Measurements from ENCODE around the gene PEX26. TPM values are rescaled to one million over a fixed set of nuclear protein-coding genes. Genes with fewer than 3 reads are reported as not detected.
"Not testable (repeated sequence)": the region's sequence is repeated elsewhere in the genome, so short reads cannot be mapped to it uniquely, and the experiment has no call there.

PEX26 gene
- total RNA-seq, 1 donor from 2014 or later: 23.9 TPM

DNA sequence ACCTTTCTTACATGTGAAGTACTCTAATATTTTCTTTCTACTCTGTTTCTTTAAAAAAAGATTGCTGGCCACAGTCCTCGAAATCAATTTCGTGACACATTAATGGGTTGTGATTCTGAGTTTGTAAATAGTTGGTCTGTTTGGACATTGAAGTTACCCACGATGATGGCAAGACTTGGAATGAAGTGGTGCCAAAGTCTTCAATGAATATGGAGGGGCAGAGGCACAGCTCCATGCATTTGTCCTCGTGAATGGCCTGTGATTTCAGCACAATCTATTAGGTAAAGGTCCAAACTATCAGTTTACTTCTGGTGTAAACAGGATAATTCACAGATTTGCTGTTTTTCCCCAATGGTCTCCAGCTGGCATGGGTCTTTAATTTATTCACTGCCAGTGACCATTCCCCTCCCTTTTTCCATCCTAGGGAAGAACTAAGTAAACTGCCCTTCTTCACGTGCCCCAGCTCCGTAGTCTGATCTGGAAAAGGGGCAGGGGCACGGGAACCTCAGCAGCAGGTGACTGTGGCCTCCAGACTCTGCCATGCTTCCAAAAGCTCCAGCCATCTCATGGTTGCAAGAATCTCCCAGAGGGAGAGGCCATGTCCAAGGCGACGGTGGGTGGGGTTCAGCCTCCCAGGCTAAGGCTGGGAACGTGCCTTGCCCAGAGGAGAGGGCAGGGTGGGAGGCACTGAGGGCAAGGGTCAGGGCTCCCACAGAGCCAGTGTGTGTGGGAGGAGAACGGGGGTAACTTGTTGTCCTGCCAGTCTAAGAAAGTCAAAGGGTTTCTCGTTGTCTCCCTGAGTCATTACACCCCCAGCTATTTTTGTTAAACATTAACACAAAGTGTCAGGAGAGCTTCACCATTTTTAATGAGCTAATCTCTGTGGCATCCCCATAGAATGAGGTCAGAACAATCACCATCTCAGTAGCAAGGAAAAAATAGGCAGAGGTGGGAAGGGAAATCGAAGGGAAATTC, 16.9 kb upstream of the PEX26 start:
- TF ChIP-seq, protein P1, sequence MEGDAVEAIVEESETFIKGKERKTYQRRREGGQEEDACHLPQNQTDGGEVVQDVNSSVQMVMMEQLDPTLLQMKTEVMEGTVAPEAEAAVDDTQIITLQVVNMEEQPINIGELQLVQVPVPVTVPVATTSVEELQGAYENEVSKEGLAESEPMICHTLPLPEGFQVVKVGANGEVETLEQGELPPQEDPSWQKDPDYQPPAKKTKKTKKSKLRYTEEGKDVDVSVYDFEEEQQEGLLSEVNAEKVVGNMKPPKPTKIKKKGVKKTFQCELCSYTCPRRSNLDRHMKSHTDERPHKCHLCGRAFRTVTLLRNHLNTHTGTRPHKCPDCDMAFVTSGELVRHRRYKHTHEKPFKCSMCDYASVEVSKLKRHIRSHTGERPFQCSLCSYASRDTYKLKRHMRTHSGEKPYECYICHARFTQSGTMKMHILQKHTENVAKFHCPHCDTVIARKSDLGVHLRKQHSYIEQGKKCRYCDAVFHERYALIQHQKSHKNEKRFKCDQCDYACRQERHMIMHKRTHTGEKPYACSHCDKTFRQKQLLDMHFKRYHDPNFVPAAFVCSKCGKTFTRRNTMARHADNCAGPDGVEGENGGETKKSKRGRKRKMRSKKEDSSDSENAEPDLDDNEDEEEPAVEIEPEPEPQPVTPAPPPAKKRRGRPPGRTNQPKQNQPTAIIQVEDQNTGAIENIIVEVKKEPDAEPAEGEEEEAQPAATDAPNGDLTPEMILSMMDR (conservative IDR thresholded peaks at IDR 0.05; ENCODE audit: low read depth, low read length): no peak
- peak; percentile 97 for DNase-seq (ENCODE audit: low read depth)
- H3K4me3 ChIP-seq (ENCODE audit: low read depth, low read length): no peak overlapping the region

DNA sequence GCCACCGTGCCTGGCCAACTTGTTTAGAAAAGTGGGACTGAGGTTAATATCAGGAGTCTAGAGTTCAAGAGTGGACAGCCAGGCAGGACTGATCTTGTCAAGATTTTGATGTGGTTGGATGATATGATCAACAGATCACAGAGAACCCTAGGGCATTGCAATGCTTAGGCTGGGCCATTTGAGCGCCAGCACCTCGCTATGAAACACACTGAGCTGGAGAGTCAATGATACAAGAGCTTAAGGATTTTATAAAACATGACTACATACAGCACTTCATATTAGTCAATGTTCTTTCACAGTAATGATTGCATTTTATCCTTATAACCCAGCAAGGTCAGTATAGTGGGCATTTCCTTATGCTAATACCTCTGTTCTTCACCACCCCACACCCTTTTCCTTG, 15.4 kb upstream of the PEX26 start:
- DNase-seq (ENCODE audit: low read depth): no peak
- TF ChIP-seq, protein P1 (conservative IDR thresholded peaks at IDR 0.05; ENCODE audit: low read depth, low read length): no peak

DNA sequence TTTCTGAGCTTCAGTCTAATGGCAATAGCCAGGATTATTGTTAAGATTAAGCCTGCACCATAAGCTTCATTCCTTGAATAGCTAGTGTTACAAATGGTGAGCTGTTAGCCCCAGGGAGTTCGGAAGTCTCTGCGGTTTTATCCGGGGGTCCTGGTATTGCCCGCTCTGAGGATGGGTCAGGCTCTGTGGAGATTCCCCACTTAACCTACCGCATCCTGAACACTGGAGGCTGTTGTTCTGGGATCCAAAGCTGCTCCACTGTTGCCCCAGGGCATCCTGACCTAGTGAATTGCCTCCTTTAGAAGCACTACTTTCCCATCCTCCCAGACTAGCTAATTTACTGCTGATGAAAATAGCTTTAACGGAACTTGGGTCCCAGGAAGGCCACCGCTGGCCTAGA, 14.5 kb upstream of the PEX26 start:
- TF ChIP-seq, protein P1 (conservative IDR thresholded peaks at IDR 0.05; ENCODE audit: low read depth, low read length): no peak
- DNase-seq (ENCODE audit: low read depth): no peak
- no peak overlapping the region for H3K4me3 ChIP-seq (ENCODE audit: low read depth, low read length)

More for the DNA sequence above, 15.4 kb upstream of the PEX26 start:
- H3K4me3 ChIP-seq (ENCODE audit: low read depth, low read length): no peak overlapping the region

DNA sequence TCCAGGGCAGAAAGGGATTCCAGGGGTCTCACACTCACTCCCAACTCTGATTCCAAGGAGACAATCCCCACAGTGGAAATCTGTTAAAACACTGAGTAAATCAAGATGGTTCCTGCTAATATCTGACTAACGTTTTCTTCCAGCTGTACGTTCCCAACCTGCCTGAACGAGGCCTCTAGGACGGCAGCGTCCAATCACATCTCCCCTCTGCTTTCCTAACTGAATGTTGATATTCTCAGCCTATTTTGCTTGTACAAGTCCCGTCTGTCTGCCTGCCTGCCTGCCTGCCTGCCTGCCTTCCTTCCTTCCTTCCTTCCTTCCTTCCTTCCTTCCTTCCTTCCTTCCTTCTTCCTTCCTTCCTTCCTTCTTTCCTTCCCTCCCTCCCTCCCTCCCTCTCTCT, 14.1 kb upstream of the PEX26 start:
- H3K4me3 ChIP-seq (ENCODE audit: low read depth, low read length); DNase-seq (ENCODE audit: low read depth): not testable (repeated sequence)

DNA sequence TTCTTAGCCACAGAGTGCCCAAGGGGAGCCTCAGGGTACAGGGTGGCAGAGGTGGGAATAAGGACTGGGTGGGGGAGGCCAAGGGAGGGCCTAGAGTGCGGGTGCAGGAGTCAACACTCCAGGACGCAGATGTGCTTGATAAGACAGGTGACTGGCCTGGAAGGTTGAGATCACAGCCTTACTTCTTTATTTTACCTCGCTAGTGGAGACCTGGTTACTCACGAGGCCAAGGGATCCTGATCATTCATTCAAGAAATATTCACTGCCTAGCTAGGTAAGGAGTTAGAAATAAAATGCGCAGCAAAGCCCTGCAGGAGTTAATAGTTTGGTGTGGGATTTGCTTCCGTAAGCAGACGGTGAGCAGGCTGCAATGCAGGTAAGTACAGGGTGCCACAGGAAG, 13.2 kb upstream of the PEX26 start:
- TF ChIP-seq, protein P1 (conservative IDR thresholded peaks at IDR 0.05; ENCODE audit: low read depth, low read length): no peak
- no peak overlapping the region for H3K4me3 ChIP-seq (ENCODE audit: low read depth, low read length)
- DNase-seq (ENCODE audit: low read depth): no peak

DNA sequence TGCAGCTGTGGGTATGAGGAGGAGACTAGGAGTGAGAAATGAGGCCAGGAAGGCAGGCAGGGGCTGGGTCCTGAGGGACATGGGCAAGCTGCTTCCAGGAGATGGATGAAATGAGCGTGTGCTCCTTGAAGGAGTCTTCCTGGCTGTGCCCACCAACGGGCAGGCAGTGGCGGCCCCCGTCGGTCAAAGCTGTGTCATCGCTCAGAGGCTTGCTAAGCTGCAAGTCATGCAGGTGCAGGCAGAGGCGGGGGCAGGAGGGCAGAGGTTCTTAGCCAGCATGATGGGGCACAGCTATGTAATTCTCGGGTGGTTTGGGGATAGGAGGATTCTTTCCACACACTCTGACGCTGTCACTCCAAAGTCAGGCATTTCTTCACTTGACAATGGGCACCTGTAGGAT, 12.5 kb upstream of the PEX26 start:
- H3K4me3 ChIP-seq (ENCODE audit: low read depth, low read length): no peak overlapping the region
- no peak for DNase-seq (ENCODE audit: low read depth)
- TF ChIP-seq, protein P1 (conservative IDR thresholded peaks at IDR 0.05; ENCODE audit: low read depth, low read length): peak; percentile 9

DNA sequence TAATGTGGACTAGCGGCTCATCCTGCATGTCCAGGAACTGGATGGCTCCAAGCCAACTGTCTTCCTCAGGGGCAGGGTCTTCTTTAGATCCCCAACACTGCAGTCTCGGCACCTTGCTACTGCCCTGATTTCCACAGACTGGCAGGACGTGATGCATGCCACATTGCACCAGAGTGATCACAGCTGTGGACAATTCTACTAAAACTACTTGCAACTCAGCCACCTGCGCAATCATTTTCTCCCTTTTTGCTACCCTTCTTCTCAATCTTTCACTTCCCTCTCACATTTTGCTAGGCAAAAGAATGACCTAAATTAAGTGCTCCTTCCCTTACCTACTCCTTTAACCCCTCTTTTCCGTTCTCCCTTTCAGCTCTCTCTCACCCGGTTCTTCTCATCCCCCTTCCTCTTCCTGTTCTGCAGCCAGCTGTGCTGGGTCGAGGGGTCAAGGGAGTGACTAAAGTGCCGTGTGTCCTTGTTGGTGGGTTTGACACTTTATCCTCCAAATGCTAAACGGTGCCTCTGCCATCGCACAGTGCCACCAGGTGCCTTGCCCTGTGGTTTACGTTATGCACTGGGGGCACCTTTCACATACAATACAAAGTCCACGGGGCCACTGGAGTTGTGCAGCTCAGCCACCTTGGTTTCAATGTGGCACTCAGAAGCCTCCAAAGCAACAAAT, 11.5 kb upstream of the PEX26 start:
- TF ChIP-seq, protein P1 (conservative IDR thresholded peaks at IDR 0.05; ENCODE audit: low read depth, low read length): no peak
- DNase-seq (ENCODE audit: low read depth): no peak
- no peak overlapping the region for H3K4me3 ChIP-seq (ENCODE audit: low read depth, low read length)

Data from epithelial cell of proximal tubule (primary cell).